ENCODE results near the gene NTN1. TPM values are rescaled to one million over a fixed set of nuclear protein-coding genes. Genes with fewer than 3 reads are reported as not detected.

NTN1 gene
- total RNA-seq, 1 experiment from 2014 or later = 17.7 TPM

DNA sequence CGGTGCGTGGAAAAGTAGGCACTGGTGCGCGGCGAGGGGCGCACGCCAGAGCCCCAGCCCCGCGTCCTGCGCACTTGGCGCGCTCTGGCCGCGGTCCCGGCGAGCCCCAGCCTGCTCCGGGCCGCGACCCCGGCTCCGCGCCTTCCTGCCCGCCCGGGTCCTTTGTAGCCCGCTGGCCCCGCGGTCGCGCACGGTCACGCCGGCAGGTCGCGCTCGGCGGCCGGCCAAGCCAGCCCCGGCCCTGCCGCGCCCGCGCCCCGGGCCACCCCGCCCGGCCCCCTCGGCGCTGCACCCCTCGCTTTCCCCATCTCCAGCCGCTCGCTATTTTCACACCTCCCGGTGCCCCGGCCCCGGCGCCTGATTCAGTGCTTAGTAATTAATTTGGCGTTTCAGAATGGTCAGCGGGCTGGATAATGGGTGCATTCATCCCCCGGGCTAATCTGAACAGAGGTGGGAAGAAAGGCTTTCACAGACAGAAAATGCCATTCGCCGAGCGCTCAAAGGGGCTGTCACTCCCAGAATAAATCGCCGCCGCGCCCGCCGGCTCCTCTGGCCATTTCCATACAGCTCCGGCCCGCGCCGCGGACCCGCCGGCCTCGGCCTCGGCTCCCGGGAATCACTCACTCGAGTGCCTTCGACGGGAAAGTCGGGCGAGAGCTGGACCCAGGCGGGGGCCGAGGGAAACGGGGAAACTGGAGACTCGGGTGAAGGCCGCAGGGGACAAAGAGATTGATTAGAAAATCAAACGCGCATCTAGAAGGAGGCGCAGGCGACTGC is 17.8 kb upstream of the NTN1 start:
- H3K4me1 ChIP-seq (replicated peaks; ENCODE audit: insufficient read depth) = no peaks in the 10 kb centered on the region
- H3F3A ChIP-seq (ENCODE audit: insufficient read depth, low read depth) = no peaks in the 10 kb centered on the region
- BruUV-seq (replicated peaks) = no TSS peak
- intact Hi-C loops (cut with micrococcal nuclease; ENCODE audit: unreplicated experiment) = loop anchor here (10.0 kb wide), 1 partner anchor 111 kb away; no protein-coding TSS in a partner anchor
- ChIA-PET CTCF (no interaction called here), POLR2A (ENCODE audit: unreplicated experiment) (interaction anchor here (0.5 to 0.6 kb wide), 2 partner anchors 75 to 642 kb away, joined by 5 to 7 read pairs; partner anchors contain the start of gene USP43)
- no peaks in the 10 kb centered on the region for H3K79me2 ChIP-seq (ENCODE audit: low read depth)
- no peaks in the 10 kb centered on the region for H4K20me1 ChIP-seq (ENCODE audit: insufficient read depth)
- peak overlapping the region; percentile 56; the same call in 1 of the 2 replicates for H3K4me2 ChIP-seq
- H3K27me3 ChIP-seq (ENCODE audit: insufficient read depth, low read depth) = no peaks in the 10 kb centered on the region; the same call in 1 of the 2 replicates
- TF ChIP-seq, protein P1, sequence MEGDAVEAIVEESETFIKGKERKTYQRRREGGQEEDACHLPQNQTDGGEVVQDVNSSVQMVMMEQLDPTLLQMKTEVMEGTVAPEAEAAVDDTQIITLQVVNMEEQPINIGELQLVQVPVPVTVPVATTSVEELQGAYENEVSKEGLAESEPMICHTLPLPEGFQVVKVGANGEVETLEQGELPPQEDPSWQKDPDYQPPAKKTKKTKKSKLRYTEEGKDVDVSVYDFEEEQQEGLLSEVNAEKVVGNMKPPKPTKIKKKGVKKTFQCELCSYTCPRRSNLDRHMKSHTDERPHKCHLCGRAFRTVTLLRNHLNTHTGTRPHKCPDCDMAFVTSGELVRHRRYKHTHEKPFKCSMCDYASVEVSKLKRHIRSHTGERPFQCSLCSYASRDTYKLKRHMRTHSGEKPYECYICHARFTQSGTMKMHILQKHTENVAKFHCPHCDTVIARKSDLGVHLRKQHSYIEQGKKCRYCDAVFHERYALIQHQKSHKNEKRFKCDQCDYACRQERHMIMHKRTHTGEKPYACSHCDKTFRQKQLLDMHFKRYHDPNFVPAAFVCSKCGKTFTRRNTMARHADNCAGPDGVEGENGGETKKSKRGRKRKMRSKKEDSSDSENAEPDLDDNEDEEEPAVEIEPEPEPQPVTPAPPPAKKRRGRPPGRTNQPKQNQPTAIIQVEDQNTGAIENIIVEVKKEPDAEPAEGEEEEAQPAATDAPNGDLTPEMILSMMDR (conservative IDR thresholded peaks at IDR 0.05) = no peak
- no peak for TF ChIP-seq EZH2 (IDR thresholded peaks at IDR 0.05; ENCODE audit: low read depth)
- H3K9me3 ChIP-seq (ENCODE audit: insufficient read depth, low read depth) = no peaks in the 10 kb centered on the region
- DNase-seq = peak in 1 of 2 experiments; percentile 16
- no peaks in the 10 kb centered on the region for H3K9me2 ChIP-seq (ENCODE audit: insufficient read depth)
- H3K36me3 ChIP-seq (ENCODE audit: low read depth) = no peaks in the 10 kb centered on the region
- peak overlapping the region; percentile 35; the same call in 1 of the 2 replicates for H3K4me3 ChIP-seq
- no peak overlapping the region for H2AFZ ChIP-seq
- no peak overlapping the region for H3K27ac ChIP-seq

DNA sequence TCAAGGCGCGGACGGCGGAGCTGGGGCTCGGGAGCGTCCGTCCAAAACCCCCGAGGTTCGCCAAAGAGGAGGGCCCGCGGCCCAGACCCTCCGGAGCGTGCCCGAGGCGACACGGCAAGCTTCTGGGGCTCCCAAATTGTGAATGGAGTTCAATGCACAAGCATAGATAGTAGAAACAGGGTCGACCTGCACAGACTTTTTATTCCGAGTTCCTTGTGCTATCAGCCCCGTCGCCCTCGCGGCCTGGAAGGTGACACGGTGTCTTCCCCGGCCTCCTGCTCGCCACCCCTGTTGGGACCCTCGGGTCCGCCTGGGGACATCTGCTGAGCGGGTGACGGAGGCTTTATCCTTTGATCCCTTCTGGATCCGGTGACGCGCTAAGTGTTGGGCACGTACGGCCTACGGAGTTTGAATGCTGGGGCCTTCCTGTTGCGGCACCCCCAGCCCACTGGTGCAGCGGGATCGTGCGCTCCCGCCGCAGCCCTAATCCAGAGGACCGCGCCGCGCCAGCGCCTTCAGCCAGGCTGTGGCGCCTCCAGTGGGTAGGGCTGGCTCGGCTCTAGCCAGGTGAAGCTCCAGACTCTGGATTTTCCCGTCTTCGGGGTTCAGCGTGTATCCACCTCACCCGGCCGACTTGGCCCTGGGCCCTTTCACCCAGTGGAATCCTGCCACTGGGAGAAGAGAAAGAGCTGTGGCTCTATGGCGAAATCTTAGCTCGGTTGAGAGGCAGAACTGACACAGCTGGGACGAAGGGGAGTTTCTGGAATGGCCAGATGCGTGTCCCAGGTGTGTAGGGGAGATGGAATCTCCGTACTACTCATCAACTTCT is 17.0 kb upstream of the NTN1 start:
- no peak for DNase-seq
- no peak for TF ChIP-seq EZH2 (IDR thresholded peaks at IDR 0.05; ENCODE audit: low read depth)
- TF ChIP-seq, protein P1 (conservative IDR thresholded peaks at IDR 0.05) = no peak

DNA sequence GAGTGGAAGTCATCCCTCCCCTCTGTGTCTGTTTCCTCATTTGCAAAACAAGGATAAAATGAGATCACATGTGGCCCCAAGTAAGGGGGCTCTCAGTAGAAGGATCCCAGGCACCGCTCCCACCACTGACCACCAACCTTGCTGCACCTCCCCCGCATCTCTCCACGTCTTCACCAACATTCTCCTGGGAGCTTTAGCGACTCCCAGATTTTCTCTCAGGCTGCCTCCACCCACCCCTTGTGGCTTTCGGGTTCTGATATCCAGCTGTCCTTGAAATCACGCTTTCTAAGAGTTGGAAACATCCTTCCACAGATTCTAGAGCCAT is 16.4 kb upstream of the NTN1 start:
- Histone ChIP-seq H3K27ac (no peak overlapping the region), H3K79me2 (ENCODE audit: low read depth) (no peaks in the 10 kb centered on the region), H3K4me1 (replicated peaks; ENCODE audit: insufficient read depth) (no peaks in the 10 kb centered on the region), H4K20me1 (ENCODE audit: insufficient read depth) (no peaks in the 10 kb centered on the region), H2AFZ (no peak overlapping the region), H3K4me3 (no peak overlapping the region), H3F3A (ENCODE audit: insufficient read depth, low read depth) (no peaks in the 10 kb centered on the region), H3K27me3 (ENCODE audit: insufficient read depth, low read depth) (no peaks in the 10 kb centered on the region; the same call in 1 of the 2 replicates), H3K9me2 (ENCODE audit: insufficient read depth) (no peaks in the 10 kb centered on the region), H3K9me3 (ENCODE audit: insufficient read depth, low read depth) (no peaks in the 10 kb centered on the region), H3K4me2 (no peak overlapping the region), H3K36me3 (ENCODE audit: low read depth) (no peaks in the 10 kb centered on the region)
- TF ChIP-seq, protein P1 (conservative IDR thresholded peaks at IDR 0.05) = no peak
- no peak for TF ChIP-seq EZH2 (IDR thresholded peaks at IDR 0.05; ENCODE audit: low read depth)
- no TSS peak for BruUV-seq (replicated peaks)
- intact Hi-C loops (cut with micrococcal nuclease; ENCODE audit: unreplicated experiment) = loop anchor here (10.0 kb wide), 1 partner anchor 110 kb away; no protein-coding TSS in a partner anchor
- no peak for DNase-seq
- ChIA-PET CTCF (interaction anchor here (0.8 kb wide), 1 partner anchor 524 kb away, joined by 3 read pairs; no protein-coding TSS in a partner anchor), POLR2A (ENCODE audit: unreplicated experiment) (no interaction called here)

More for the DNA sequence above, 17.0 kb upstream of the NTN1 start:
- Histone ChIP-seq H3K27me3 (ENCODE audit: insufficient read depth, low read depth) (no peaks in the 10 kb centered on the region; the same call in 1 of the 2 replicates), H2AFZ (no peak overlapping the region), H3K36me3 (ENCODE audit: low read depth) (no peaks in the 10 kb centered on the region), H4K20me1 (ENCODE audit: insufficient read depth) (no peaks in the 10 kb centered on the region), H3K4me1 (replicated peaks; ENCODE audit: insufficient read depth) (no peaks in the 10 kb centered on the region), H3K9me3 (ENCODE audit: insufficient read depth, low read depth) (no peaks in the 10 kb centered on the region), H3K9me2 (ENCODE audit: insufficient read depth) (no peaks in the 10 kb centered on the region), H3K4me2 (0 out of 2 replicates have a peak overlapping the region, but pooled peaks have one; percentile 34), H3F3A (ENCODE audit: insufficient read depth, low read depth) (no peaks in the 10 kb centered on the region), H3K79me2 (ENCODE audit: low read depth) (no peaks in the 10 kb centered on the region), H3K27ac (no peak overlapping the region), H3K4me3 (no peak overlapping the region)
- CTCF ChIA-PET = interaction anchor here (0.8 kb wide), 1 partner anchor 525 kb away, joined by 3 read pairs; no protein-coding TSS in a partner anchor
- no TSS peak for BruUV-seq (replicated peaks)
- intact Hi-C loops (cut with micrococcal nuclease; ENCODE audit: unreplicated experiment) = loop anchor here (10.0 kb wide), 1 partner anchor 110 kb away; no protein-coding TSS in a partner anchor
- POLR2A ChIA-PET (ENCODE audit: unreplicated experiment) = interaction anchor here (0.5 to 0.6 kb wide), 2 partner anchors 74 to 641 kb away, joined by 5 to 7 read pairs; partner anchors contain the start of gene USP43

All from PC-9 (cell line).